HG03571 (cell line): ENCODE data around the gene NTRK3.

Source experiments
- ATAC-seq: cut with Tn5 transposase; IDR thresholded peaks from one replicate; pipeline ENCODE4 v1.9.1; 2021; ENCODE audit not compliant: unreplicated experiment

NTRK3 gene

DNA sequence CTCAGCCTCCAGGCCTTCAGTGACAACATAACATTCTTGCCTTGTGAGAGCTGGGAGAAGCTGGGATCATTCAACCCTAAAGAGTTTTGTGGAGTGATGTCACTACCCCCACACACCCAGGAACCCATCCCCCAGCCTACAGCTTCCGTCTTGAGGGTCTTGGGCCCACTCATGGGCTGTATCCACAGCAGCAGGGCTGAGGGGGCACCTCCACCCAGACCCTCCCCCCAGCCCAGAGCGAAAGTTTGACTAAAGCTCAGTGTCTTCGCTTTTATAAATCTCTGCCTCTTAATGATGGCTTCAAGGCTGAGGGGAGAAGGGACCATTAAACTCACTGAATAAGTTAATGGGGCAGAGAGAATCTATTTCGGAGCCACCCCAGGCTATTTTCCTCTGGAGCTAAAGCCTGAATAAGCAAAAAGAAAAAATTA, 23.8 kb downstream of the NTRK3 start:
- ATAC-seq, result no peak

DNA sequence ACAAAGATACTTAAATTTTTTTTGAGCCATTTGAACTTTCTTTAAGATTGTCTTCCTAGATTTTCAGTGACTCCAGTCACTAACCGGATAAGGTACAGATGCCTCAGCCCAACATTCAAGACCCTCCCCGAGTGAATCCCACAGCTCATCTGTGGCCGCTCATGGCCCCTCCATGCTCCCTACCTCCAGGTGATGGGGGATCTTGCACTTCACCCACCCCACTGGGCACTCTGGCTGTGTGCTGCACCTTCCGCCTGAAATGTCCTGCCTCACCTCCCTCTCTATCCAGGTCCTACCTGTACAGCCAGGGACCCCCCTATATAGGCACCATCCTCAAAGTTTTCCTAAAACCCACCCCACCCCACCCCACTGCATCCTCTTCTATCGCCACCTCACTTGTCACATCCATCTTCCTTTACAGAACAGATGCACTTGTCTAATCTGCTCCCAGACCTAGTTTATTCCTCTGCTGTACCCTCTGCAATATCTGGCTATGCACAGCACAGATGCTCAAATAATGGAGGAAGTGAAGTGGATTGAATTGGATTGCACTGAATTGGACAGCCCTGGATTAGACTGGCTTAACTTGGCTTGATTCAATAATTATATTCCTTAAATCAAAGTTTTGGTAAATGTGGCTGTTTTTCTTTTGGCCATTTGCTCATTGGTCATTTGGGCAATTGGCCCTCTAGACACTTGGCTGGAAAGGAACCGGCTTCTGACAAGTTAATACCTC, 24.5 kb downstream of the NTRK3 start:
- no peak for ATAC-seq

DNA sequence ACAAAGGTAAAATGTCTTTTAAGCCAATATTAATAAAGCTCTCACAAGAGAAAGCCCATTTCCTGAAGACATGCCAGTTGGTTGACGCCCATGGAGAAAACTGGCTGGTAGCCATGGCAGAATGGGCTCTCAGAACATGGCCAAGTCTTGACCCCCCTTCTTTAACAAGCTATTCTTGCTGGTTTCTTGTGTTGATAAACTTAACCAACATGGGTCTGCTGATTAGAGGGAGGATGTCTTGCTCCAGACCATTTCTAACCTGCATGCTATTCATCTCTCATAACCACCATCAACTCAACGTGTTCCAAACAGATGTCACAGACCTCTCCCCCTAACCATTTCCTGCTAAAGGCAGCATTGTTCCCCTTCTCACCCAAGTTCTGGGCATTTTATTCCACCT, 25.7 kb downstream of the NTRK3 start:
- ATAC-seq, result no peak

DNA sequence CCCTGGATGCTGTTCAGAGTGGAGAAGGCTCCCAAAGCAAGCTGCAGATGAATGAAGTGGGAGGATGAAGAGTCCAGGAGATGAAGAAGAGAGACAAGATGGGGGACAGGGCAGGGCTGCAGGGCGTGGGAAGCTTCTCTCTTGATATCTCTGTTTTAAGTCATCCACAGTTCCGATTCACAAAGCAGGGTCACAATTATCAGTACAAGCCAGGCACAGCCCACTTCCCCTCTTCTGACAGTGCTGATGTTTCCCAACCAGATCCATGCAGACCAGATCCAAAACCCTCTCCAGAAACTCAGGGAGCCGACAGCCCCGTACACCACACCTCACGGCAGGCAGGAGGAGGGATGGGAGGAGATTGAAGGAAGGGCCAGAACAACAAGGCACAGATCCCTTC, 31.1 kb downstream of the NTRK3 start:
- no peak for ATAC-seq

DNA sequence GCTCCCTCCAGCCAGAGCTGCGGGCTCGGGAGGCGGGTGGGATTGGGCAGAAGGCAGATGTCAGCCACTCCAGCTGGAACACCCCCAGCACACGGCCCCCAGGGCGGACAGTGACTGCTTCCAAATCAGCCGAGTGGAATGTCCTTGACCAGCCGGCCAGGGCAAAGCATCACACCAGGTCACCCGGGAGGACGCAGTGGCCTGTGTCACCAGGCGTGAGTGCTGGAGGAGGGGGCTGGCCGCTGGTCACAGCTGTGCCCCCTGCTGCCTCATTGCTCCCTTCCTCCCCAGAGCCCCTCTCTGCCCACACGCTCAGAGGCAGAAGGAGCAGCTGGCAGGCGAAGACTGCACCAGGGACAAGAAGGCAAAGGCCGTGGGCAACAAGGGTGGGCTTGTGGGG, 33.5 kb downstream of the NTRK3 start:
- ATAC-seq, result no peak

DNA sequence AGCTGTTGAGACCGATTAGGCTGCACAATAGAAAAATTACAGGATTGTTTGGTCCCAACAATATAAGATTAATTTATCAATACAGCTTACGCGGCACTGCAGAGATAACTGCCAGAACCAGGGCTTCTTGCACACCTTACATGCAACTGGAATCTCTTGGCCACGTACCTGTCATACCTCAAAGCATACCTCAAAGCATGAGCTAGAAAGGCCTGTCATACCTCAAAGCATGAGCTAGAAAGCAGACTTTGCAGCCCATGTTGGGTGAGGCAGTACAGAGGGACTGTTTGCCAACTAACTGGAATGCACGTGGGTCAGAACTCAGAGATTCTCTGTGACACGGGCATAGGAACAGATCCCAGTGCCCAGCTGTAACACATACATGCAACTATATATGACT, 34.7 kb downstream of the NTRK3 start:
- ATAC-seq, result no peak

DNA sequence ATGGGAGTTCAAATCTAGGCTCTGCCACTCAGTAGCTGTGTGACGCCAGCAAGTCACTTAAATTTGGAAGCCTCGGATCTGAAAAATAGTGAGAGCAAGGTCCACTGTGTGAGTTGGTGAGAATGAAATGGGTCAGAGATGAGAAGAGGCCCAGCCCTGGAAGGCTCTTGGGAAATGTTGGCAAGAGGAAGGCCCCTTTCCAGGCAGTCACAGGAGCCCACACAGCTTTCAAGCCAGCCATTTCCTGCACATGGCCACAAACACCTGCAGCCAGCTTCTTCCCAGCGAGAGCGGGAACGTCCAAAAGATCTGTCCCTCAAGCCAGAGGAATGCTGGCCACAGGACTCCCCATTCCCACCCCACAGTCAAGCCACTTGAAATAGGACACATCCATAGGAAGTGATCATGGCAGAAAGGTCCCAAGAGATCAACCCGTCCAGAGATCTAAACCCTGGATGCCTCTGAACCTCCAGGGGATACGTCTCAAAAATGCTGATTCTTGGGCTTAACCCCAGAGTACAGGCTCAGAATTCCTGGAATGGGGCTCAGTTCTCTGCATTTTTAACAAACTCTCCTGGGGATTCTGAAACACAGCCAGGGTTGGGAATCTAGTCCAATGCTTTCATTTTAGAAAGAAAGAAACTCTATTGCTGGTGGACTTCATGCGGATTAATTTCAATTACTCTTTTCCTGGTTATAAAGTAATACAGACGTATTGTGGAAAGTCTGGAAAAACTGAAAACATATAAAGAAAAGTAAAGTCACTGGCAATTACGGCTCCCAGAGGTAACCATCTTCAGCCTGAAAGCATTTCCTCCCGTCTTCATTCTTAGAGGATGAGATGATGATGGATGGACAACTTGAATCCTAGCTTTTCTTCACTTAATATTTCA, 35.9 kb downstream of the NTRK3 start:
- ATAC-seq, result no peak

DNA sequence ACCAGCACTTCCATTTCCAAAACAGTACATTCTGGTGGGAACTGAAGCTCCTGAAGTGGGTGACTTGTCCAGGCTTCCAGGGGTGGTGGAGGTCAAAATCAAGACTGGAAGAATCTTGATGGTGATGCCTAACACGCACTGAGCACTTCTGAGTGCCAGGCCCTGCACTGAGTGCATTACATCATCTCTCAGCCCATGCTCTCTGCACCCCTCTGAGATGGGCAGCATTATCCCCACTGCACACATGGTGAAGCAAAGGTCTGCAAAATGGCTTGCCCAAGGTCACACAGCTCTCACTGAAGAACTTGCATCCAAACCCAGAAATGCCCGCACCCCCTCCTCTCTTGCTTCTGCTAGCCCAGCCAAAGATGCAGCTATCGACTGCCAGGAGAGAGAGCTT, 36.9 kb downstream of the NTRK3 start:
- ATAC-seq, result no peak

DNA sequence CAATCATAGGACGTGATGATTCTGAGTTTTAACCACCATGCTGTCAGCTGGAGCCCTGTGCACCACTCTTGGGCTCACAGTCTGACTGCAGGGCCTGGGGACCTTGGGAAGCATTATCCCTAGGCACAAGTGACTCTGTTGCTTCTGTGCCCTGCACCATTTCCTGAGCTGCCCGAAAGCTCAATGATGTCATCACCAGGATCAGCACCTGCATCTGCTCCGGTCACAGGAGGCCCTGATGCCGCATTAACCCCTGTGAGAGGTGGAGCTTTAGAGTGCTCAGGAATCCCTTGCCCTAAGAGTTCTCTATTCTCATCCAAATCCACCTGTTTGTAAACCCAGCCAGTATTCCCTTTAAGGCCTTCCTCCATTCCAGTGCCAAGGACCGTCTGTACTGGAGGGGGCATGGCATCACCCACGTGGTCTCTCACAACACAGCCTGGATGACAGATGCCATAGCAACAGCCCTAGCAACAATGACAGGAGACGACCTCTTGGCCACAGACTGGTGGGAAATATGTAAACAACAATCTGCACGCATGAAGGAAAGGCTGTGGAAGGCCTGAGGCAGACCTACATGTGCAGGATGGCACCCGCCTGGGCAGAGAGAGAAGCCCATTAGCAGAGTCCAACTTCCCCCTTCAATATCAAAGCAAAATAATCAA, 37.9 kb downstream of the NTRK3 start:
- no peak for ATAC-seq

DNA sequence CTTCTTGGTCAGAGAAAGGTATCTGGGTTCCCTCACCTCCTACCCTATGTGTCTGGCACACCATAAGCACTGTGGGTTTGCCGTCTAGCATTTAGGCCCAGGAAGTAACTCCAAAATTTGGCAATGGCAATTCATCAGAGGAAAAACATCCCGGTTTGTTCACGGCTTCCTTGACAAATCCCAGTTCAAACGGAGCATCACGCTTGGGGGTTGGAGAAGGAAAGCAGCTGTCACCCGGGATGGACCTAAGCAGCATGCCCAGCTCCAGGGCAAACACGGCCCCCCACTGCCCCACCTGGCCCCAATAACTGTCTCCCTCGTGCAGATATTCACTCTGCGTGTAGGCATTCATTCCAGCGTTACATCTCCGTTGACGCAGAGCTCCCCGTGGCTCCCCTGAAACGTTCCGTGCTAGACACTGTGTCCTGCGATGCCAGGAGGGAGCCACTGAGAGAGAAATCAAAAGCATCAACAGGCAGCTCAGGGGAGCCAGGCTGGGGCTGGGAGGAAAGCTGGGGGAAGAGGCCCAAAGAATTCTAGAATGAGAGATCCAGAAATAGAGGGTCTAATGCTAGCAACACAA, 41.4 kb downstream of the NTRK3 start:
- ATAC-seq, result no peak

DNA sequence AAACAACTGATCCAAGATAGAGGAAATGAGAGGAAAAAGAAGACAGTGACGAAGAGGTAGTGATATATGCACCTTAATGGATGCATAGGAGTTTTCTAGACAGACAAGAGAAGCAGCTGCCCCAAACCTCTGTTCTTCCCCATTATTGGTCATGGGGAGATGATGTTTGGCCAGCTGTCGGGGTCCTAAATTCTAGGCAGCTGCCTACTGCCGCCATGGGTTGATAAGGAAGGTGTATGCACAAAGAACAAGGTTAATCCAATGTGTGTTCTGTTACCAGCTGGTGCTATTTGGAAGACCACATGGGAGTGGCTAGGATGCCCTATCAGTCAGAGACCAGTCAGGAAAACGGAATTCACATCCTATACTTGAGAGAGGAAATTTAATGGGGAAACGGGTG, 47.4 kb downstream of the NTRK3 start:
- ATAC-seq, result no peak

DNA sequence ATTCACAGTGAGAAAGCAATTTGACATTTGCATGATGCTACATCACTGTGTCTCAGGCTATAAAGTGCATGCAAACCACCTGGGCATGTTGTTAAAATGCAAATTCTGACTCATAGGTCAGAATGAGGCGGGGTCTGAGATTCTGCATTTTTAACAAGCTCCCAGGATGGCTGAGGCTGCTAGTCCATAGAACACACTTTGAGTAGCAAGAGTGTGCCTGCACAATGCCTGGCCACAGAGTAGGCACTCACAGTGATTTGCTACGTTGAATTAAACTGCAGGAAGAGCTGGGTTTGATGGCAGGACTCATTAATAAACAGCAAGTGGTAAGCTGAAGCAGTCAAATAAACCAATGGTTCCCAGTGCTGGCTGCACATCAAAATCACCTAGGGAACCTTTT, 48.1 kb downstream of the NTRK3 start:
- no peak for ATAC-seq

DNA sequence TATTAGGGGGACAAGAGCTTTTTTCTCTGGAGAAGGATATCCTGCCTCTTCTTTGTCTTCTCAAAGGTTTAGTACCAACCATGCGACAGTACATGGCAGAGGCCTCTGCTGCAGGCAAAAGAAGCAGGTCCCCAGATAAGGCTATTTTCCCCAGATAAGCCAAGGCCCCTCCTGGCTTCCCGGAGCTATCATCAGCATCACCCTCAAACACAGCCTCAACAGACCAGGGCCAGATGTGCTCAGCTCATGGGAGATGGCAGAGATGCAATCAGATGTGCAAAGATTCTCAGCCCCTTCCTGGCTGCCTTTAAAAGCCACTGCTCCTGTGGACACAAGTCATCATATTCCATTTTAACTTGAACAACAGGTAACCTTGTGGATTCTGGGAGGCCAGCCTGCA, 49.0 kb downstream of the NTRK3 start:
- ATAC-seq, result no peak

DNA sequence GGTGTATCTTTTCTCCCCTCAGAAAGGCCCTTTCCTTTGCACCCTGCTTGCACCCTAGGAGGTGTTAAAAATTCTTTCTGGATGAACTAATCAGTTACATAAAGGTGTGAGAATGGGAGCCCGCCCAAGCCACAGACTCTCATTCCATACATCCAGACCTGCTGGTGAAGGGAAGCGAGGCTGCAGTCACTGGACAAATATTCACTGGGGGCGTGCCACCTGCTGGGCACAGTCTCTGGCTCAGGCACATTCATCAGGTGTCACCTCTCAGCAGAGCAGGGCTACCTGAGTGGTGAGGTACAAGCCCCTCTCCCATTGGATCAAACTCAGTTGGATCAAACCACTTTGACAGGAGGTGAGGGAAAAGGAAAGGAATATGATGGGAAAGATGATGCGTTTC, 52.0 kb downstream of the NTRK3 start:
- ATAC-seq, result no peak

DNA sequence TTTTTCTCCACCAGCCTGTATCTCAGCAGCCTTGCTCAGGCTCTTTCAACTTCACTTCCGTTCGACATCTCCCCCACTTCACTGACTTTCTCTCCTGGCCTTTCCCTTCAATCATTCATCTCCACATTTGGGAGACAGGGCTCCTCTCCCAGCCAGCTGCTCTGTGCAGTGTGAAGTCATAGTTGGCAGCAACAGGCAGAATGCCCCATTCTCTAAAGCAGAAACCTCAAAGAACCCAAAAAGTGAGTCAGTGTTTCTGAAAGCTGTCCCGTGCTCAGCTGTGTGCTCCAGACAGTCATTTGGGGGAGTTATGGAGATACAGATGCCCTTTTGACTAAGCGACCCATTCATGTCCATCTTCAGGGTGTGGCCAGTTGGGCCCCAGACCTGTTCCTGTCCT, 54.3 kb downstream of the NTRK3 start:
- ATAC-seq, result no peak

DNA sequence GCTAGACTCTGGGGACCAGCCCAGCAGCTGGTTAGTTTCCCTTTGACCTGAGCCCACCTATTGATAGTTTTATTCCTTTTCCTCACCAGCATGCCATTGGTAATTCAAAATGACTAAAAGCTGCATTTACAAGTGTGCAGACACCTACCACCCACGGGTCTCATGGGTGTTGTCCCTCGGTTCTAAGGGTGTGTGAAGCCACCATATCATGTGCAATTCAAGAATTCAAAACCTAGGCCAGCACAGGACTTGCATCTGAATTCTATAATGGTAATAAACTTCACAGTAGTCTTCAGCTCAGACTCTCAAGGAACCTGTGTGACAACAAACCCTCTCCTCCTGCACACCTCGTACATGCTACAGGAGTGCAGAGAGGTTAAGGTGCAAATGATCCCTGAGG, 55.3 kb downstream of the NTRK3 start:
- no peak for ATAC-seq

DNA sequence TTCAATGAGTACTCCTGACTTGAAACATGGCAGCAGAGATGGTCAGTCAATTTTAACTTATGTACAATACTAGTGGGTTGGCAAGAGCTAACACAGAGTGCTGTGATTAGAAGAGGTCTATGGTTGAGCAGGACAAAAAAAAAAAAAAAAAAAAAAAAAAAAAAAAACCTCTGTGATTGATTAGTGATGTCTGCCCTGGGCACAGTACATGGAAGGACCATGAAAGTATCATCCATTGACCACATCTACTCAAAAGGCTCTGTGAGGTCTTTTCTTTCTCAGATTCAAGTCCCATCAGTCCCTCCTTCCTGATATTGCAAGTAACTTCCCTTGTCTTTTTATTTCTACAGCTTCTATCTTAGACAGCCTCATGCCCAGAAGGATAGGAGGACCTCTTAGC, 59.6 kb downstream of the NTRK3 start:
- ATAC-seq, result no peak

DNA sequence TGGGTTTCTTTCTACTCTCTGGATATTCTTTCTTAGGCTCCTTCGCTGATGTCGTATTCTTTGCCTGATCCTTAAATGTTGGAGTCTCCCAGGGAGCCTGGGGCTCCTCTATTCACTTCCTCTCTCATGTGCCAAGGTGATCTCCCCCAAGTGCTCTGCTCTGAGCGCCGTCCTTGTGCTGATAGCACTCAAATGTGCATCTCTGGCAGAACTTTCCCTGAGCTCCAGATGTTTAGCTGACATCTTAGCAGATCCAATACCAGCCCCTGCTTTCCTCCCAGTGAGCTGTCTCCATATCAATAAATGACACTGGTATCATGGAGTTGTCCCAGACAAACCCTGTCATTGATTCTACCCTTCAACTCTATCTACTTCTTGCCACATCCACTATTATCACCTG, 62.4 kb downstream of the NTRK3 start:
- no peak for ATAC-seq

DNA sequence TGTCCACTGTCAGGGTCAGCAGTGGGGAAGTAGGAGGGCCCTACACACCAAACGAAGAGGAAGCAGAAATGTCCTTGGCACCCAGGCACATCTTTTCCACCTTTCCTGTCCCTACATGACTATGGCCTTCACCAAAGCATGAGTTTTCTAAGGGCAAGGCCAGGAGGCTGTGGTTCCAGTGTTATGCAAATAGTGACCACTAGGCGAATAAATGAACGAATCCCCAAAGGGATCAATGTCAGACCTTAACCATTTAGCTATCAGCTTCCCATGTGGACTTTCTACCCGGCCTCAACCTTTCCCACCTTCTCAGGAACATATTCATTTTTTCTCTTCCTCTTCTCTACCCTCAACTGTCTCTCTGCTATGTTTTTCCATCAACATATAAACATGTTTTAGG, 63.1 kb downstream of the NTRK3 start:
- ATAC-seq, result no peak

DNA sequence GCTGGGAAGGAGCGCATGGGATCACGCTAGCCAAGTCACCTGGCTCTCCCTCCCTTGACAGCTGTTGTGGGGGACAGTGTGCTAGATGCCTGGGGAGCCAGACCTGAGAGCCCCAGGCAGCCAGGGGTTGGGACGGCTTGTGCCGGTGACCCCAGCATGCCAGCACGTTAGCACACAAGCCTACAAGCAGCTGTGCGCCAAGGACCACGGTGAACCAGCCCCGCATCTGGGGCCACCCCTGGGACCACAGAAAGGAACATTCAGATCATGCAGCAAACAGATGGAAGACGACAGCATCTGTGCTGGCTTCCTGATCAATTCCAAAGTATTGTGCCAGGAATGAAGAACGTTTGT, 64.8 kb downstream of the NTRK3 start:
- ATAC-seq, result no peak

DNA sequence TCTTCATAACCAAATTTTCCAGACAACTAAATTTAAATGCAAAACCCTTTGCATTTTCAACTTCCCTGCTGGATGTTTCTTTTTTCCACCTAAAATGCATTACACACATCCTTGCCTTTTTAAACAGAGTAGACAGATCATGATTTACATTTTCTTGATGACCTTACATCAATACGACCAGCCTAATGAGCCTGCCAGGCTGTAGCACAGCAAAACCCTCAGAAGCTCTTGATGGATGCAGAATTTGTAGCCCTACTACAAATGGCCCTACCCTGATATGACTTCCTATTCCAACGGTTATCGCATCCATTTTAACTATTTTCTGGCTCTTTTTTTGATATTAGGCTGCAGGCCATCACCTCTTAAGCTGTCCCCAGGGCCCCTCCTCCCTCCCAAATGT, 66.3 kb downstream of the NTRK3 start:
- no peak for ATAC-seq

DNA sequence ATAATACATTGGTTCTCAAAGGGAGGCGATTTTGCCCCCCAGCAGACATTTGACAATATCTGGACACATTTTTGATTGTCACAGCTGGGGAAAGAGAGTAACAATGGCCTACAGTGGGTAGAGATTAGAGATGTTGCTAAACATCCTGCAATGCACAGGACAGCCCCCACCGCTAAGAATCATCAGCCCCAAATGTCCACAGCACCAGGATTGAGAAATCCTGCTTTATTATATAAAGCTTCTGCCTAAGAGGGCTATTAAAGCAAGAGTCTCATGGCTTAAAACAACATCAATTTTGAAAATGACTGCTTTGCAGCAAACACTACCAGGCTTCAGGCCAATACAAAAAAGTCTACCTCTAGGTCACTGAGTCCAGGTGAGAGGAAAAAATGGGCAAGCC, 68.2 kb downstream of the NTRK3 start:
- ATAC-seq, result no peak
